Skin epidermis (tissue), 12 donors: ENCODE measurements around the gene SLC9A5.

Experiments
- H3K27ac ChIP-seq, 21 experiments: fragments of 200-600 bp; sonication (generic) in 11 of 21; one replicate each; pipeline ENCODE4 v1.5.0; 2020; ENCODE audit warnings: mild to moderate bottlenecking in 3 of 21, inconsistent platforms in 2 of 21, moderate library complexity in 2 of 21
- H3K4me3 ChIP-seq, 7 experiments: fragments of 200-600 bp; sonication (generic) in 2 of 7; one replicate each; pipeline ENCODE4 v1.5.0; 2020; ENCODE audit warnings: inconsistent platforms in 2 of 7, mild to moderate bottlenecking in 2 of 7, moderate library complexity in 1 of 7

Gene SLC9A5

GRCh38 chr16:67275321-67275720, 26.5 kb downstream of the SLC9A5 start:
- no peak overlapping the region for H3K4me3 ChIP-seq
- H3K27ac ChIP-seq = no peak overlapping the region

- Histone ChIP-seq H3K4me3 (peak overlapping the region in 2 of 7 experiments; percentile 13 to 76), H3K27ac (peak overlapping the region in 19 of 21 experiments; percentile 12 to 94 (median 83))
Observed at GRCh38 chr16:67277294-67277998, 28.7 kb downstream of the SLC9A5 start.

GRCh38 chr16:67277999-67278772, 29.4 kb downstream of the SLC9A5 start:
- Histone ChIP-seq H3K27ac (peak overlapping the region in 20 of 21 experiments; percentile 12 to 94 (median 82)), H3K4me3 (peak overlapping the region; percentile 46 to 87 (median 59))

- Histone ChIP-seq H3K27ac (peak overlapping the region; percentile 8 to 94 (median 82)), H3K4me3 (peak overlapping the region; percentile 46 to 87 (median 59))
Observed at GRCh38 chr16:67278773-67279295, 30.1 kb downstream of the SLC9A5 start.

- peak within 1 kb of the TSS; percentile 46 to 87 (median 59) for H3K4me3 ChIP-seq
- peak within 1 kb of the TSS; percentile 8 to 94 (median 82) for H3K27ac ChIP-seq
Observed at GRCh38 chr16:67279296-67280089, 30.7 kb downstream of the SLC9A5 start, which contains the start of gene PLEKHG4. Gene PLEKHG4 (plus strand): TSS chr16:67279532. CDS start chr16:67280045, 513 bp downstream.

- H3K4me3 ChIP-seq = peak overlapping the region in 5 of 7 experiments; percentile 46 to 87 (median 74)
Observed at GRCh38 chr16:67280090-67281015, 31.6 kb downstream of the SLC9A5 start.

GRCh38 chr16:67281536-67282446, 33.0 kb downstream of the SLC9A5 start:
- no peak overlapping the region for H3K4me3 ChIP-seq
- H3K27ac ChIP-seq = no peak overlapping the region

More at GRCh38 chr16:67280090-67281015, 31.6 kb downstream of the SLC9A5 start:
- H3K27ac ChIP-seq = peak overlapping the region in 5 of 21 experiments; percentile 76 to 90 (median 86)

- Histone ChIP-seq H3K27ac (no peak overlapping the region), H3K4me3 (no peak overlapping the region)
Observed at GRCh38 chr16:67282447-67282805, 33.6 kb downstream of the SLC9A5 start.

GRCh38 chr16:67283039-67283825, 34.5 kb downstream of the SLC9A5 start:
- Histone ChIP-seq H3K27ac (no peak overlapping the region), H3K4me3 (no peak overlapping the region)

- Histone ChIP-seq H3K27ac (no peak overlapping the region), H3K4me3 (no peak overlapping the region)
Observed at GRCh38 chr16:67283826-67284555, 35.2 kb downstream of the SLC9A5 start.

GRCh38 chr16:67284699-67285646, 36.2 kb downstream of the SLC9A5 start:
- no peak overlapping the region for H3K27ac ChIP-seq

GRCh38 chr16:67286441-67287235, 37.9 kb downstream of the SLC9A5 start:
- H3K27ac ChIP-seq = no peak overlapping the region
- H3K4me3 ChIP-seq = no peak overlapping the region

More at GRCh38 chr16:67284699-67285646, 36.2 kb downstream of the SLC9A5 start:
- no peak overlapping the region for H3K4me3 ChIP-seq

GRCh38 chr16:67287960-67288359, 39.2 kb downstream of the SLC9A5 start:
- no peak overlapping the region for H3K4me3 ChIP-seq
- H3K27ac ChIP-seq = no peak overlapping the region

- Histone ChIP-seq H3K4me3 (no peak overlapping the region), H3K27ac (no peak overlapping the region)
Observed at GRCh38 chr16:67291461-67291860, 42.7 kb downstream of the SLC9A5 start.
